ENCODE measurements around the gene HSPB6.

Gene HSPB6

GRCh38 chr19:35729763-35730162 is 27.1 kb downstream of the HSPB6 start:
- H3K9me3 ChIP-seq (ENCODE audit: control insufficient read depth, low read length), result no peaks in the 10 kb centered on the region
- WGBS, result 94% methylated on average over 11 of the region's 11 CpGs

GRCh38 chr19:35729021-35729420 is 27.8 kb downstream of the HSPB6 start:
- WGBS, result 98% methylated on average over 17 of the region's 18 CpGs
- H4K8ac ChIP-seq (ENCODE audit: low read length), result no peak overlapping the region

More at GRCh38 chr19:35729763-35730162, 27.1 kb downstream of the HSPB6 start:
- no peak overlapping the region for H3K4me2 ChIP-seq (ENCODE audit: low read length, poor library complexity, severe bottlenecking)
- no peak overlapping the region for H3K4me3 ChIP-seq (ENCODE audit: insufficient read depth in 1 of 2, low read depth in 1 of 2, low read length in 2 of 2)
- H3K9ac ChIP-seq (ENCODE audit: low read length), result no peak overlapping the region
- no peak overlapping the region for H3K4ac ChIP-seq (ENCODE audit: low read depth in 1 of 2, low read length in 2 of 2)
- H2AFZ ChIP-seq (ENCODE audit: low read depth, low read length), result no peak overlapping the region
- no peak overlapping the region for H4K8ac ChIP-seq (ENCODE audit: low read length)
- H3K27ac ChIP-seq (ENCODE audit: low read length, poor library complexity, severe bottlenecking), result no peak overlapping the region
- H2AK5ac ChIP-seq (ENCODE audit: low read length, severe bottlenecking), result no peak overlapping the region
- DNase-seq, result no peak
- H2BK12ac ChIP-seq (ENCODE audit: low read length in 2 of 2), result no peak overlapping the region
- H3K18ac ChIP-seq (ENCODE audit: low read depth in 1 of 2, low read length in 2 of 2), result no peak overlapping the region
- peaks cover 87 to 99% of the 10 kb centered on the region in 2 experiments for H3K36me3 ChIP-seq (ENCODE audit: control insufficient read depth in 1 of 2, insufficient read depth in 2 of 2, low read depth in 1 of 2, low read length in 2 of 2)
- no peak overlapping the region for H3K14ac ChIP-seq (ENCODE audit: low read length in 2 of 2)
- H3K4me1 ChIP-seq (ENCODE audit: control insufficient read depth, insufficient read depth, low read depth, low read length), result peaks cover 2% of the 10 kb centered on the region
- H3K79me1 ChIP-seq (replicated peaks; ENCODE audit: low read length, poor library complexity, severe bottlenecking), result peaks cover 69% of the 10 kb centered on the region
- H2BK5ac ChIP-seq (ENCODE audit: low read depth, low read length, poor library complexity, severe bottlenecking), result no peak overlapping the region
- no peak overlapping the region for H3K23ac ChIP-seq (ENCODE audit: low read length in 2 of 2)
- no peak overlapping the region for H2BK120ac ChIP-seq (ENCODE audit: low read depth, low read length)
- no peaks in the 10 kb centered on the region for H3K27me3 ChIP-seq (ENCODE audit: control insufficient read depth in 1 of 2, insufficient read depth in 1 of 2, low read length in 2 of 2)
- H2BK15ac ChIP-seq (ENCODE audit: low read depth, poor library complexity, severe bottlenecking), result no peak overlapping the region
- H4K91ac ChIP-seq (ENCODE audit: low read length), result no peak overlapping the region

GRCh38 chr19:35727956-35728706 is 28.7 kb downstream of the HSPB6 start:
- Histone ChIP-seq H3K9me3 (ENCODE audit: control insufficient read depth, low read length) (no peaks in the 10 kb centered on the region), H4K8ac (ENCODE audit: low read length) (no peak overlapping the region), H3K36me3 (ENCODE audit: control insufficient read depth in 1 of 2, insufficient read depth in 2 of 2, low read depth in 1 of 2, low read length in 2 of 2) (peaks cover 88 to 99% of the 10 kb centered on the region in 2 experiments), H3K27me3 (ENCODE audit: control insufficient read depth in 1 of 2, insufficient read depth in 1 of 2, low read length in 2 of 2) (no peaks in the 10 kb centered on the region), H4K91ac (ENCODE audit: low read length) (no peak overlapping the region), H2AFZ (ENCODE audit: low read depth, low read length) (no peak overlapping the region), H2BK120ac (ENCODE audit: low read depth, low read length) (no peak overlapping the region), H3K27ac (ENCODE audit: low read length, poor library complexity, severe bottlenecking) (no peak overlapping the region), H3K4me2 (ENCODE audit: low read length, poor library complexity, severe bottlenecking) (no peak overlapping the region), H3K18ac (ENCODE audit: low read depth in 1 of 2, low read length in 2 of 2) (no peak overlapping the region), H3K4me3 (ENCODE audit: insufficient read depth in 1 of 2, low read depth in 1 of 2, low read length in 2 of 2) (no peak overlapping the region), H2AK5ac (ENCODE audit: low read length, severe bottlenecking) (no peak overlapping the region), H2BK12ac (ENCODE audit: low read length in 2 of 2) (no peak overlapping the region), H3K9ac (ENCODE audit: low read length) (no peak overlapping the region), H3K23ac (ENCODE audit: low read length in 2 of 2) (no peak overlapping the region), H3K4ac (ENCODE audit: low read depth in 1 of 2, low read length in 2 of 2) (no peak overlapping the region), H2BK5ac (ENCODE audit: low read depth, low read length, poor library complexity, severe bottlenecking) (no peak overlapping the region), H3K79me1 (replicated peaks; ENCODE audit: low read length, poor library complexity, severe bottlenecking) (peaks cover 73% of the 10 kb centered on the region), H2BK15ac (ENCODE audit: low read depth, poor library complexity, severe bottlenecking) (no peak overlapping the region), H3K14ac (ENCODE audit: low read length in 2 of 2) (no peak overlapping the region), H3K4me1 (ENCODE audit: control insufficient read depth, insufficient read depth, low read depth, low read length) (no peaks in the 10 kb centered on the region)
- WGBS, result 97% methylated on average over 19 of the region's 19 CpGs
- DNase-seq, result no peak

More at GRCh38 chr19:35729021-35729420, 27.8 kb downstream of the HSPB6 start:
- Histone ChIP-seq H3K4me1 (ENCODE audit: control insufficient read depth, insufficient read depth, low read depth, low read length) (no peaks in the 10 kb centered on the region), H3K36me3 (ENCODE audit: control insufficient read depth in 1 of 2, insufficient read depth in 2 of 2, low read depth in 1 of 2, low read length in 2 of 2) (peaks cover 87 to 99% of the 10 kb centered on the region in 2 experiments), H3K4me2 (ENCODE audit: low read length, poor library complexity, severe bottlenecking) (no peak overlapping the region), H3K23ac (ENCODE audit: low read length in 2 of 2) (no peak overlapping the region), H2AFZ (ENCODE audit: low read depth, low read length) (no peak overlapping the region), H3K27me3 (ENCODE audit: control insufficient read depth in 1 of 2, insufficient read depth in 1 of 2, low read length in 2 of 2) (no peaks in the 10 kb centered on the region), H3K4me3 (ENCODE audit: insufficient read depth in 1 of 2, low read depth in 1 of 2, low read length in 2 of 2) (no peak overlapping the region), H4K91ac (ENCODE audit: low read length) (no peak overlapping the region), H2BK5ac (ENCODE audit: low read depth, low read length, poor library complexity, severe bottlenecking) (no peak overlapping the region), H2BK120ac (ENCODE audit: low read depth, low read length) (no peak overlapping the region), H3K18ac (ENCODE audit: low read depth in 1 of 2, low read length in 2 of 2) (no peak overlapping the region), H2AK5ac (ENCODE audit: low read length, severe bottlenecking) (no peak overlapping the region), H3K14ac (ENCODE audit: low read length in 2 of 2) (no peak overlapping the region), H3K79me1 (replicated peaks; ENCODE audit: low read length, poor library complexity, severe bottlenecking) (peaks cover 70% of the 10 kb centered on the region), H2BK15ac (ENCODE audit: low read depth, poor library complexity, severe bottlenecking) (no peak overlapping the region), H3K9me3 (ENCODE audit: control insufficient read depth, low read length) (no peaks in the 10 kb centered on the region), H2BK12ac (ENCODE audit: low read length in 2 of 2) (no peak overlapping the region), H3K4ac (ENCODE audit: low read depth in 1 of 2, low read length in 2 of 2) (no peak overlapping the region), H3K27ac (ENCODE audit: low read length, poor library complexity, severe bottlenecking) (no peak overlapping the region), H3K9ac (ENCODE audit: low read length) (no peak overlapping the region)
- DNase-seq, result no peak

- H3K4me2 ChIP-seq (ENCODE audit: low read length, poor library complexity, severe bottlenecking), result no peak overlapping the region
- H3K36me3 ChIP-seq (ENCODE audit: control insufficient read depth in 1 of 2, insufficient read depth in 2 of 2, low read depth in 1 of 2, low read length in 2 of 2), result peaks cover 96 to 99% of the 10 kb centered on the region in 2 experiments
- H3K4me3 ChIP-seq (ENCODE audit: insufficient read depth in 1 of 2, low read depth in 1 of 2, low read length in 2 of 2), result no peak overlapping the region
- peaks cover 75% of the 10 kb centered on the region for H3K79me1 ChIP-seq (replicated peaks; ENCODE audit: low read length, poor library complexity, severe bottlenecking)
- no peak overlapping the region for H4K8ac ChIP-seq (ENCODE audit: low read length)
- no peak overlapping the region for H2AK5ac ChIP-seq (ENCODE audit: low read length, severe bottlenecking)
- no peak overlapping the region for H2BK15ac ChIP-seq (ENCODE audit: low read depth, poor library complexity, severe bottlenecking)
- H3K4me1 ChIP-seq (ENCODE audit: control insufficient read depth, insufficient read depth, low read depth, low read length), result no peaks in the 10 kb centered on the region
- H3K9ac ChIP-seq (ENCODE audit: low read length), result no peak overlapping the region
- 96% methylated on average over 25 of the region's 25 CpGs for WGBS
- no peak overlapping the region for H2BK12ac ChIP-seq (ENCODE audit: low read length in 2 of 2)
- H3K27ac ChIP-seq (ENCODE audit: low read length, poor library complexity, severe bottlenecking), result no peak overlapping the region
- H3K18ac ChIP-seq (ENCODE audit: low read depth in 1 of 2, low read length in 2 of 2), result no peak overlapping the region
- H3K27me3 ChIP-seq (ENCODE audit: control insufficient read depth in 1 of 2, insufficient read depth in 1 of 2, low read length in 2 of 2), result no peaks in the 10 kb centered on the region
- H2BK5ac ChIP-seq (ENCODE audit: low read depth, low read length, poor library complexity, severe bottlenecking), result no peak overlapping the region
- no peak overlapping the region for H3K14ac ChIP-seq (ENCODE audit: low read length in 2 of 2)
- H3K9me3 ChIP-seq (ENCODE audit: control insufficient read depth, low read length), result no peaks in the 10 kb centered on the region
- no peak overlapping the region for H3K4ac ChIP-seq (ENCODE audit: low read depth in 1 of 2, low read length in 2 of 2)
- H3K23ac ChIP-seq (ENCODE audit: low read length in 2 of 2), result no peak overlapping the region
- no peak overlapping the region for H2BK120ac ChIP-seq (ENCODE audit: low read depth, low read length)
- H4K91ac ChIP-seq (ENCODE audit: low read length), result no peak overlapping the region
- no peak overlapping the region for H2AFZ ChIP-seq (ENCODE audit: low read depth, low read length)
- DNase-seq, result no peak
Observed at GRCh38 chr19:35727053-35727955, 29.5 kb downstream of the HSPB6 start.

Data from mesenchymal stem cell (in vitro differentiated cells and primary cell).